ENCODE results near the gene XPO5. TPM values are rescaled to one million over a fixed set of nuclear protein-coding genes. Genes with fewer than 3 reads are reported as not detected.

Gene XPO5
- polyA plus RNA-seq, 3 donors: 47.9 to 55.7 (median 50.7) TPM

- no peak for DNase-seq (ENCODE audit: extremely low read depth in 1 of 11, low read depth in 9 of 11, low spot score in 4 of 11)
These were observed 43.6 kb downstream of the XPO5 start for GRCh38 chr6:43532201-43532600.

DNA sequence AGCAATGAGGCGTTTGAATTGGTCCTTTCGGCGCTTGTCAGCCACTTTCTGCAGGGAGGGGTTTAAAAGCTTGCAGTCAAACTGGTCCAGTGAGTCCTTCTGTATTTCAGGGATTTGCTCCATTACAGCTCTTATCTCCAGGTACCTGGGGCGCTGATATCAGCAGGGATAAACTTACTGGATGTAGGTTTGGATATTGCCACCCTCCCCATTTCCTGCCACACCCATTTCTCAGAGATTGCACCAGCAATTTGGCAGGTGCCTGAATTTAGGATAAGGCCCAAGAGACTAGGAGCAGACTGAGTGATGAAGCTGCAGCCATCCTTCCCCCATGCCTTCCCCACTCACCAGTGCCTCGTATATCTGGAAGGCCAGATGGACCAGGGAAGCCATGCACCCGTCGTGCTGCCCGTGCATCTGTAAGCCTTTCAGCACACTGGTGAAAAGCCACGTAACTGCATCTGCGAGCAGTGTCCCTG lies 51.3 kb downstream of the XPO5 start:
- no peak for DNase-seq (ENCODE audit: extremely low read depth in 1 of 11, low read depth in 9 of 11, low spot score in 4 of 11)

DNA sequence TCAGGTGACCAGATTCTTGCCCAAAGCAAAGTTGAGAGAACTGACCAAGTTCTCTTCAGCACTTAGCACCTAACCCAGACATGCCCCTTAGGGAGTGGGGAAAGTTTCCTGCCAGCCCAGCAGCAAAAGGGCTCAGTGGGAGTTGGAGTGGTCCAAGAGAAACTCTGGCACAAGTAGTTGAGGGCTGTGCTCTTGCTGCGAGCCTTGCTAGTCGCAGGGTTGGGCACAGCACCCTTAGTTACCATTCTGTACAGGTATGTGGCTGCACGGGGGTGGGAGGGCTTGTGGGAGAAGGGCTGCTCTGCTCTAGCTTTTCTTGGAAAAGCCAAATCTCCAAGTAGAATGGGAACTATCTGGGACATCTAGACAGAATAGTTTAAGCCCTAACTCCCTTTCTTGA lies 52.6 kb downstream of the XPO5 start:
- no peak for DNase-seq (ENCODE audit: extremely low read depth in 1 of 11, low read depth in 9 of 11, low spot score in 4 of 11)

DNA sequence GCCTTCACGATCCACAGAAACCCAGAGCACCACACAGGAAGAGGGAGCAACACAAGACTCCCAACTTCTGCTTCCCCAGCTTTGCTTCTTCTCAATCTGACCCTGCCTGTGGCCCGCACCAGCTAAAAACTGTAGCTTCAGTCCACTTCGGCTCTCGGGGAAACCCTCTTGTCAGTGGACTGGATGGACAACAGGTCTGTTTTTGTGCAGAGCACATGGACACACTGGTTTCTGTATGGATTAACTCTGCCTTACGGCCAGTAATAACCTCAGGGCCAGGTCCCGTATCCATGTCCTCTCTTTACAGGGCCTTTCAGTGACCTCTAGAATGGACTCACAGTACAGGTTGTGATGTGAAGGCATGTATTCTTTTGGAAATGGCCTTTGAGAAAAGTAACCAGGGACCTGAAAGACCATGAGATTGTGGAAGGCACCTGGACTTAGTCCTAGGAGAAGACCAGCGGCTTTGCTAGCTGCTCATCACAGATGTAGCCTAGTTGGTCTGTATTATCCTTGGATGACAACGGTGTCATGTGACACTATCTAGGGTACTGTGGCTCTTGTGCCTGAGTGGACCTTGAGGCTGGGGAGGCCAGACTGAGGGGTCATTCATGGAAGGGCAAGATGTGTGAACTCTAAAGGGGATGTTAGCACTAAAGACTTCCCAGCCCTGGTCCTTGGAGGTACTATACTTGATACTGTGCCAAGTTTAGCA lies 53.1 kb downstream of the XPO5 start:
- DNase-seq (ENCODE audit: extremely low read depth in 1 of 11, low read depth in 9 of 11, low spot score in 4 of 11): no peak

- no peak for DNase-seq (ENCODE audit: extremely low read depth in 1 of 11, low read depth in 9 of 11, low spot score in 4 of 11)
These were observed 54.0 kb downstream of the XPO5 start for GRCh38 chr6:43521836-43522235.

DNA sequence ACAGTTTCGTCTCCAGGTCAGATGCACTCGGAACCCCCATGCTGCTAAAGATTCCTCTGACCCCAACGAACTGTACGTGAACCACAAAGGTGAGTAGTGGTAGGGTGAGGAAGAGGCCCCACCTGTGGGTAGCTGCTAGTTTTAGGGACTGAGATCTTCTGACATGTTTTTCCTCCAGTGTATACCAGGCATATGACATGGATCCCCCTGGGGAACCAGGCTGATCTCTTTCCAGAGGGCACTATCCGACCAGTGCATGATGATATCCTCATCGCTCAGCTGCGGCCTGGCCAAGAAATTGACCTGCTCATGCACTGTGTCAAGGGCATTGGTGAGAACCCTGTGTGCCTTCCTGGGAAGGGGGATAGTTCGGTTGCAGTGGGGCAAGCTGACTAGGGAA lies 55.7 kb downstream of the XPO5 start:
- DNase-seq (ENCODE audit: extremely low read depth in 1 of 11, low read depth in 9 of 11, low spot score in 4 of 11): no peak

DNA sequence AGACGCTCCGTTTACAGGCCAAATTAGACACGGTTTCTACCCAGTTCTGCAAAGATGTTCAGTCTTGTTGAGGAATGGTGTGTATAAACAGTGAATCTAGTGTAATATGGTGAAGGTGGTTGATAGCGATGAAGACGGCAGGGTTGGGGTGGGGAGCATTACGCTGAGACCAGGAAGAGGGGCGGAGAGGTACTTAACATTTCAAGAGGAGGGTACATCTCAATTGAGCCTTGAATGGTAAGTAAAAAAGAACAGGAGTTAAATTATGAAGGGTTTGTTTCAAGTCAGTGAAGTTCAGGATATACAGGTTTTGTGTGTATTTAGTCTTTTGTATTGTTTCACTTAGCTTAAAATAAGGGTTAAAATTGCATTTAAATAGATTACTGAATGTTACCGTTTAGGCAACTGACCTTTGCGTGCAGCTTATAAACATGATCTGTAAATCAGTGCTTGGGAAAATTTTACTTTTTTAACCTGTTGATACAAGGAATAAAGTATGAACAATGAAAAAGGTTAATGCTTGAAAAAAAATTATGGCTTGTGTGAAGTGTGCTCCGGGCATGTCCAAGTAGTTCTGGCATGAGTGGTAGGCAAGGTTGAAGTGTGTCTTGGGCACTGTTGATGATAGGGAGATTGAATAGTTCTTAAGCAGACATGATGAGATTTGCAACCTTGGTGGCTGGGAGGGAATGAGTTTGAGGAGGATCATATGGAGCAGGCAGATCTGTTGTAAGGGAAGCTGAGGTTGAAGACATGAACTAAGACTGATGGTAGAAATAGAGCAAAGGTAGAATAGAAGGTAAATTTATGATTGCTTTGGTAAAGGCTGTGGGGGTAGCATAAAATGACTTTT lies 58.1 kb downstream of the XPO5 start:
- DNase-seq (ENCODE audit: extremely low read depth in 1 of 11, low read depth in 9 of 11, low spot score in 4 of 11): no peak

DNA sequence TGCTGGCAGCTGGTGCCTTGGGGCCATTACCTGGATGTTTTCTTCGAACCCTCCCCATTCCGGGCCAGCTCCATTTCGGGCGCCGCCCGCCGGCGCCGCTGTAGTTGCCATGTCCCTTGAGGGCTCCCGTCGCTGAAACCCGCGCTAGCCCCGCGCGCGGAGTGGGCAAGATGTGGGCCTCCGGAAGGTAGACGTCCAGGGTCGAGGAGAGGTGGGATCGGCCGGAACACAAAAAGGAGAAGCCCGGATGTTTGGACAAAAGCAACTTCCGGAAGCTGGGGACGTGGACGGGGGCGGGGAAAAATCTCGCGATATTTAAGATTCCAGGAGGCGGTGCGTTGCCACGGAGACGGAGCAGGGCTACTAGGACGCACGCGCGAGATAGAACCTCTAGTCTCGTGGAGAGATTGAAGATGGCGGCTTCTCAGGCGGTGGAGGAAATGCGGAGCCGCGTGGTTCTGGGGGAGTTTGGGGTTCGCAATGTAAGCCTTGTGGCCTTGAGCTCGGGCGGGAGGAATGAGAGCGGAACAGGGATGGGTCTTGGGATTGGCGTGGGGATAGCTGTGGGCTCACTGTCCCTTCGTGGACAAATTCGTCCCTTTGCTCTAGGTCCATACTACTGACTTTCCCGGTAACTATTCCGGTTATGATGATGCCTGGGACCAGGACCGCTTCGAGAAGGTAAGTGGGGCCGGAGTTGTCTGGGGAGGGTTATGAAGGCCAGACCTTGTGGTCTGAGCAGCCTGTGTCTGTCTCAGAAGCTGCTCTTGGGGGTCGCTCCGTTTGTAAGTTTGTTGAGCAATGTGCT lies 58.9 kb downstream of the XPO5 start, which contains the start of the genes POLR1C and YIPF3:
Gene POLR1C (plus strand): TSS at position 393 of the 808 bp plus-strand sequence. CDS start 21 bp downstream, at position 414.
Gene YIPF3 (minus strand): TSS at position 230 of the 808 bp plus-strand sequence. CDS start 119 bp downstream, at position 111.
- DNase-seq (ENCODE audit: extremely low read depth in 1 of 11, low read depth in 9 of 11, low spot score in 4 of 11): peak; percentile 95 to 98 (median 97)

- DNase-seq (ENCODE audit: extremely low read depth in 1 of 11, low read depth in 9 of 11, low spot score in 4 of 11): no peak
These were observed 59.5 kb downstream of the XPO5 start for GRCh38 chr6:43516367-43516696.

DNA sequence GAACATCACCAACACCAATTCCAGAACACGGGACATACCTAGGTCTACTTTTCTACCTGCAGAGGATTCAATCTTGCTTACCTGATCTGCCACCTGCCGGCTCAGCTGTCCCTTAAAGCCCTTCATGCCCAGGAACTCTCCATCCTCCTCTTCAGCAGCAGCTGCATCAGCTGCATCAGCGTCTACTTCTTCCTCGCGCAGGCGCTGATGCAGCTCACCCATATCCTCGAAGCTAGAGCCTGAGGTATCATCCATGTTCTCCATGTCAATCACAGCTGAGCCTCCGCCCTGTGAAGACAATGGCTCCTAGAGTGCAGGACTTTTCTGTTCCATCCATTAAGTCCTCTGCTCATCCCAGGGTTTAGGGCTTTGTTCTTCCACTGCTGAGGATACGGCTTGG lies 60.0 kb downstream of the XPO5 start:
- DNase-seq (ENCODE audit: extremely low read depth in 1 of 11, low read depth in 9 of 11, low spot score in 4 of 11): no peak

DNA sequence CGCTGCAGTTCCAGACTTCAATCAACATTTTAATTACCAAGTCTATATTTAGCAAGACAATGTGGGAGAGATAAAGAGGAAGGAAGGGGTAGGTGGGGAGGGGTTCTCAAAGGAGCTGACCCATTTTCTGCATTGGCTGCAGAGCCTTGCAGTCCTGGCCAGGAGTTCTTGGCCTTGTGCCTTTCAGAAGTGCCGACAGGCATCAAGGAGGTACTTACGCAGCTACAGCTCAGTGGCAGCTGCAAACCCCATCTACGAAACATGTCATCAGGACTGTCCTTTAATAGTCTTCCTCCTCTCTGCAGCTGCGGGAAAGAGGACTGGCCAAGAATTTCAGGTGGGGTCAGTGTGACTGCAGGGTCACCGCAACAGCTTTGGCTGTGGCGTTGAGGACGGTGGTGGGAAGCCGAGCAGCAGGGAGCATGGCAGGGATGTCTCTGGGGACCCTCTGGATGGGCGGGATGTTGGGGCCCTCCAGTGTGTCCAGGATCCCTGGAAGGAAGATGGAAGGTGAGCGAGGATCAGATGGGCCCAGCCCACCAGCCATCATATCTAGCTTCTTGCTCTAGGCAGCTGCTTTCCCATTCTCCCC lies 63.9 kb downstream of the XPO5 start:
- DNase-seq (ENCODE audit: extremely low read depth in 1 of 11, low read depth in 9 of 11, low spot score in 4 of 11): no peak

- DNase-seq (ENCODE audit: extremely low read depth in 1 of 11, low read depth in 9 of 11, low spot score in 4 of 11): no peak
These were observed 65.0 kb downstream of the XPO5 start for GRCh38 chr6:43510827-43511163.

DNA sequence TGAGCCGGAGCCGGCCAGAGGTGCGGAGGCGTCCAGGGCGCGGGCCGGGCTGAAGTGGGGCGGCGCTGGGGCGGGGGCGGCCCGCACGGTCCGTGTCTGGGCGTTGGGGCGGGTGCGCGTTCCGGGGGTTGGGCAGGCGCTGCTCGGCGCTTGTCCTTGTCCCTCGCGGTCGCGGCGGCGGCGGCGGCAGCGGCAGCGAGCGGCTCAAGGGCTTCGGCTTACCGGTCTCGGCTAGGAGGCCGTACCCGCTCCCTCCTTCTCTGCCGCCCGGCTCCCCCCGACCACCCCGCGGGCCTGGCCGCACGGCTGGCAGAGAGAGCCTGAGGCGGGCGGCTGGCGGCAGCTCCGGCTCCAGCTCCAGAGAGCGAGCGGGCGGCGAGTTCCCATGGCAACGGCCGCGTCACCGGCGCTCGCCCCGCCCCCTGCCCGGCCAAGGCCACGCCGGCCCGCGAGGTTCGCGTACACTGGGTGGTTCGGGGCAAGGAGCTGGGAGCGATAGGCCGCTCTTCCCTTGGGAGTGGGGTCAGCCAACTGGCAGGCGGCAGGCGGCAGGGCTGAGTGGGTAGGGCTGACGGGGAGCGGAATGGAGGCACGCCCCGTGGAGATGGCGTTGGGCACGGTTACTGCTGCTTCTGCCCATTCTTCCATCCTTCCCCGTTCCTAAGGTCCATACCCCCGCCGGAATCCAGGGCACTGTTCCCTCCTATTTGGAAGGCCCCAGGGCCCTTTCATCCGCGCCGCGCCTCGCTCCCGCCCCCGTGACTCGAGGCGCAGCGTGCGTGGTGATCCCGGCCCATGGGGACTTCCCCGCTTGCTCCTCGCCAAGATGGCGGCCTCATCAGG lies 65.6 kb downstream of the XPO5 start, which contains the start of gene LRRC73:
Gene LRRC73 (minus strand): TSS at position 363 of the 843 bp plus-strand sequence. CDS start 561 bp downstream, outside the sequence.
- DNase-seq (ENCODE audit: extremely low read depth in 1 of 11, low read depth in 9 of 11, low spot score in 4 of 11): peak in 10 of 11 donors; percentile 44 to 76 (median 61)

GRCh38 chr6:43509142-43509983 lies 66.5 kb downstream of the XPO5 start:
- DNase-seq (ENCODE audit: extremely low read depth in 1 of 11, low read depth in 9 of 11, low spot score in 4 of 11): no peak

GRCh38 chr6:43508481-43509141 lies 67.2 kb downstream of the XPO5 start:
- no peak for DNase-seq (ENCODE audit: extremely low read depth in 1 of 11, low read depth in 9 of 11, low spot score in 4 of 11)

- DNase-seq (ENCODE audit: extremely low read depth in 1 of 11, low read depth in 9 of 11, low spot score in 4 of 11): peak; percentile 56 to 83 (median 75)
These were observed 69.0 kb downstream of the XPO5 start for GRCh38 chr6:43506667-43507471.

Data from renal cortex interstitium (tissue), 11 donors.